ENCODE data around the gene RFWD3.

Gene RFWD3, protein sequence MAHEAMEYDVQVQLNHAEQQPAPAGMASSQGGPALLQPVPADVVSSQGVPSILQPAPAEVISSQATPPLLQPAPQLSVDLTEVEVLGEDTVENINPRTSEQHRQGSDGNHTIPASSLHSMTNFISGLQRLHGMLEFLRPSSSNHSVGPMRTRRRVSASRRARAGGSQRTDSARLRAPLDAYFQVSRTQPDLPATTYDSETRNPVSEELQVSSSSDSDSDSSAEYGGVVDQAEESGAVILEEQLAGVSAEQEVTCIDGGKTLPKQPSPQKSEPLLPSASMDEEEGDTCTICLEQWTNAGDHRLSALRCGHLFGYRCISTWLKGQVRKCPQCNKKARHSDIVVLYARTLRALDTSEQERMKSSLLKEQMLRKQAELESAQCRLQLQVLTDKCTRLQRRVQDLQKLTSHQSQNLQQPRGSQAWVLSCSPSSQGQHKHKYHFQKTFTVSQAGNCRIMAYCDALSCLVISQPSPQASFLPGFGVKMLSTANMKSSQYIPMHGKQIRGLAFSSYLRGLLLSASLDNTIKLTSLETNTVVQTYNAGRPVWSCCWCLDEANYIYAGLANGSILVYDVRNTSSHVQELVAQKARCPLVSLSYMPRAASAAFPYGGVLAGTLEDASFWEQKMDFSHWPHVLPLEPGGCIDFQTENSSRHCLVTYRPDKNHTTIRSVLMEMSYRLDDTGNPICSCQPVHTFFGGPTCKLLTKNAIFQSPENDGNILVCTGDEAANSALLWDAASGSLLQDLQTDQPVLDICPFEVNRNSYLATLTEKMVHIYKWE

DNA sequence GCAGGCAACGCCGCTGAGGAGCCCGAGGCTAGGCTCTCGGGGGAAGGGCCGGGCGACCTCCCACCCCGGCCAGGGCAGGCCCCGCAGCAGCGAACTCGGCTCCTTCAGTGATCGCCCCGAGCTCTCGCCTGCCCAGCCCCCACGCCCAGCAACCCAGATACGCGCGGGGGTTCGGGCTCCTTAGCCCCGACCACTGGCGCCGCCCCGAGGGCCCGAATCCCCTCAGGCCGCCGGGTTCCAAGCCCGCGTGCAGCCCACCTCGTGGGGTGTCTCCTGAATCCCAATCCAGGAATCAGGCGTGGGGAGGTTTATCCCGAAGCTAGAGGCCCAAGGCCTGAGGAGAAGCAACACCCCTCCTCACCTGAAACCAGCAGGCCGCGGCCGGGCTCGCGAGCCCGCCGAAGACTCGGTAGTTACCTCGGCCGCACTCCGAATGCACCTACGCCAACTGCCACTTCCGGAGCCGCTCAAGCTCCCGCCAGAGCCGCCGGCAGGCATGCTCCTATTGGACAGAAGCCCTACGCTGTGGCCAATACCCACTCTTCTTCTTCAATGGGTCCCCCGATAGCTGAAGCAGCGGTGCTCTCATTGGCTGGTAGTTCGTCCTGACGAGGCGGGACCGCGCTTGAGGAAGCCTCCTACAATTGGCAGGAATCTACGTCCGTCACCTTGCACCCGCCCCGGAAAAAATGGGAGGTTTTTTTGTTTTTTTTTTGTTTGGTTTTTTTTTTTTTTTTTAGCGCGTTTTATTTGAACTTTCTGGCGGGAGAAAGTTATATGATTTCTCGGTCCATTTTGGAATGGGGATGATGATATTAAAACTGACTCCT, at the start of gene RFWD3:
Gene RFWD3 (minus strand): TSS at position 453 of the 830 bp plus-strand sequence. CDS start 5,428 bp downstream, outside the sequence.
- Mint-ChIP-seq H3K4me3 (peak within 1 kb of the TSS; percentile 93), H3K36me3 (ENCODE audit: low read depth) (peaks cover 26% of the 10 kb centered on the region), H3K9me3 (peaks cover 3% of the 10 kb centered on the region), H3K27me3 (ENCODE audit: low read depth) (no peaks in the 10 kb centered on the region), H3K27ac (peak within 1 kb of the TSS; percentile 94), H3K4me1 (ENCODE audit: low read depth) (peaks cover 31% of the 10 kb centered on the region)

DNA sequence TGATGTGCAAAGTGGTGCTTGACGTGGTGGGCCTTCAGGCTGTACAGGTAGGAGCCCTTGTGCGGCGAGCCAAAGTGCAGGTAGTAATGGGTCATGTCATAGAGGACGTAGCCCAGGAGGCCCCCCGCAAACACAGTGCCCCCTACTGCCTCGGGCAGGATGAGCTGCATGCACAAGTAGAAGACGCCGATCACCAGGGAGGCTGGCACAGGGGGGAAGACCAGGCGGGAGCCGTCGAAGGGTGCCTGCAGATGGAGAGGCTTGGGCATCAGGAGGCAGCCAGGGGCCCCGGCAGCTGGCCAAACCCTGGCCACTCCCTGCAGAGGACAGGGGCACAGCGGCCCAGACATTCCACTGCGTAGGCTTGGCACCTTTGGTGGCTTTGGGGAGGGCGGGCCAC, 49.7 kb upstream of the RFWD3 start:
- peaks cover 1% of the 10 kb centered on the region for H3K4me1 Mint-ChIP-seq (ENCODE audit: low read depth)
- H3K27ac Mint-ChIP-seq = no peak overlapping the region
- H3K4me3 Mint-ChIP-seq = no peak overlapping the region
- H3K27me3 Mint-ChIP-seq (ENCODE audit: low read depth) = no peaks in the 10 kb centered on the region
- no peaks in the 10 kb centered on the region for H3K9me3 Mint-ChIP-seq
- no peaks in the 10 kb centered on the region for H3K36me3 Mint-ChIP-seq (ENCODE audit: low read depth)

DNA sequence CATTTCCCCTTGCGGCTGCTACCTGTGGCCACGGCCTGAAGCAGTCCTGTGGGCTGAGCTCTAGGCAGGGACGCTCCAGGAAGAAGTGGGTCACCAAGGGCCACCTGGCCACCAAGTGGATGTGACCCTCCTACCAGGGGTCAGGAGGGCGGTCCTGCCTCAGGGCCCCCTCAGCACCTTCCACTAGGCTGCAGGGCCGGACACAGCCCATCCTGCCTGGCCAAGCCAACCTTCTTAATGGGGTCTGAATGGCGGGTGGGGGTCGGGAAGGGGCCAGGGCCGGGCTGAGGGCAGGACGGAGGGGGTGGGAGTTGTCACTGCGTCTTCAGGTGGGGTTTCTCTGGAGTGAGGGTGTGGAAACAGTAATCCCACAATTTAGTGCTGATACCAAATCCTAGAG, 47.2 kb upstream of the RFWD3 start:
- Mint-ChIP-seq H3K9me3 (no peaks in the 10 kb centered on the region), H3K4me3 (no peak overlapping the region), H3K27ac (no peak overlapping the region), H3K36me3 (ENCODE audit: low read depth) (no peaks in the 10 kb centered on the region), H3K4me1 (ENCODE audit: low read depth) (peaks cover 6% of the 10 kb centered on the region), H3K27me3 (ENCODE audit: low read depth) (no peaks in the 10 kb centered on the region)

DNA sequence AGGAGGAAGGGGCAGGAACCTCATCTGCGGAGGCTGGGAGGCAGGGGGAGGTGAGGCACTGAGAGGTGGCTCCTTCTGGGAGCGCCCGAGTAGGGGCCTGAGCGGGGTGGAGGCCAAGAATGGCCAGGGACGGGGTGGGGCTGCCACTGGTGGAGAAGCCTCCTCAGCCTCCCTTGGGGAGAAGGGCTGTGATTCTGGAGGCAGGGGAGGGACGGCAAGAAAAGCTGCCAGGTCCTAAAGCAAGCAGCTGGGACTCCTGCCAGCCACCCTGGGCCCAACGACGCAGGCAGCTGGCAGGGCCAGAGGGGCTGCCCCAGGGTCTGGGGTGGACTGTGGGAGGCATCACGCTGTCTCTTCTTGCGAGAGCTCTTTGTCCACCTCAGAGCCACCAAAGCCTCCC, 46.6 kb upstream of the RFWD3 start:
- H3K4me1 Mint-ChIP-seq (ENCODE audit: low read depth) = peaks cover 6% of the 10 kb centered on the region
- H3K4me3 Mint-ChIP-seq = no peak overlapping the region
- H3K9me3 Mint-ChIP-seq = no peaks in the 10 kb centered on the region
- no peak overlapping the region for H3K27ac Mint-ChIP-seq
- H3K27me3 Mint-ChIP-seq (ENCODE audit: low read depth) = no peaks in the 10 kb centered on the region
- no peaks in the 10 kb centered on the region for H3K36me3 Mint-ChIP-seq (ENCODE audit: low read depth)

DNA sequence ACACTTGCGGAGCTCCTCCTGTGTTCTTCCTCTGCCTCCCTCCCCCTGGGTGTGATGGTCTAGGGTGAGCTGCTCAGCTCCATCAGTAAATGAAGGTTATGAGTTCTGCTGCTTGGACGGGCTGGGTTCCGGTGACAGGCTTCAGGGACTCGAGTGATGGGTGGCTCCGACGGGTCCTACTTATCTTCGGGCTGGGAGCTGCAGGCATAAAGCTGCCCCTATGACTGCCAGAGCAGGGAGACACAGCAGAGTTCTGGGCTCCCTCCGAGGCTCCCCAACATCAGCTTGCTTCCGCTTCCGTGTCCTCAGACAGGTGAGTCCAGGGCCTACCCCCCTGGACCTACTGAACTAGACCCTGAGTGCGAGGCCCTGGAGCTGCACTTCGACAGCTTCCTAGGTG, 45.3 kb upstream of the RFWD3 start:
- H3K36me3 Mint-ChIP-seq (ENCODE audit: low read depth) = no peaks in the 10 kb centered on the region
- H3K4me3 Mint-ChIP-seq = no peak overlapping the region
- peaks cover 6% of the 10 kb centered on the region for H3K4me1 Mint-ChIP-seq (ENCODE audit: low read depth)
- no peaks in the 10 kb centered on the region for H3K27me3 Mint-ChIP-seq (ENCODE audit: low read depth)
- no peak overlapping the region for H3K27ac Mint-ChIP-seq
- H3K9me3 Mint-ChIP-seq = no peaks in the 10 kb centered on the region

DNA sequence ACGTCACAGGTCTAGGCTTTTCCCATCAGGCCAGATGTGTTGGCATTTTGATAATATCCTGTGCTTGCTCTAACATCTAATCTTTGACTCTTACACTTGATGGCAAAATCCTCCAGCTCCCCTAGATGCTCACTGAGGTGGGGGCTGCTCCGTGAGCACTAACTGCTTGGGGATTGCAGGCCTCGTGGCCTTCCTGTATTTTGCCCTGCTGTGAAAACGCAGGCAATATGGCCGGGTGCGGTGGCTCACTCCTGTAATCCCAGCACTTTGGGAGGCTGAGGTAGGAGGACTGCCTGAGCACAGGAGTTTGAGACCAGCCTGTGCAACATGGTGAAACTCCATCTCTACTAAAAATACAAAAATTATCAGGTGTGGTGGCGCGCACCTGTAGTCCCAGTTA, 43.7 kb upstream of the RFWD3 start:
- no peaks in the 10 kb centered on the region for H3K36me3 Mint-ChIP-seq (ENCODE audit: low read depth)

DNA sequence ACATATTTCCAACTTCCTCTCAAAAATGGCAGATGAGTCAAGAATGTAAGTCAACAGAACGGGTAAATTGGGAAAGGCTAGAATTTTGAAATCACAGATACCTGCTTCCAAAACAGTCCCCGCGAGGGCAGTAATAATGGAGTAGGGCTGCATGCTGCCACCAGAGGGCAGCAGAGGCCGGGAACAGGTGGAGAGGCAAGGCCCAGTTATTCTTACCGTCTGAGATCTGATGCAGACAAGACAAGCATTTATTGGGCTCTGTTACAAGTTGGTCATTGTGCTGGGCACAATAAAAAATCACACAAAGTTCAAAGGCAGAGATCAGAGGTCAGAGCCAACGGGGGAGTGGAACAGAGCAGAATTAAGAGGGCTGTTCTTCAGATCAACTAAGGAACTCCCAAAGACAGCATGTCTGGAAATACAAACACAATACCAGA, 42.8 kb upstream of the RFWD3 start:
- H3K4me1 Mint-ChIP-seq (ENCODE audit: low read depth) = peaks cover 12% of the 10 kb centered on the region
- no peaks in the 10 kb centered on the region for H3K27me3 Mint-ChIP-seq (ENCODE audit: low read depth)
- no peaks in the 10 kb centered on the region for H3K36me3 Mint-ChIP-seq (ENCODE audit: low read depth)
- no peaks in the 10 kb centered on the region for H3K9me3 Mint-ChIP-seq
- no peak overlapping the region for H3K27ac Mint-ChIP-seq
- H3K4me3 Mint-ChIP-seq = no peak overlapping the region

More for the DNA sequence above, 43.7 kb upstream of the RFWD3 start:
- no peak overlapping the region for H3K4me3 Mint-ChIP-seq
- H3K4me1 Mint-ChIP-seq (ENCODE audit: low read depth) = peaks cover 8% of the 10 kb centered on the region
- no peak overlapping the region for H3K27ac Mint-ChIP-seq
- no peaks in the 10 kb centered on the region for H3K27me3 Mint-ChIP-seq (ENCODE audit: low read depth)
- no peaks in the 10 kb centered on the region for H3K9me3 Mint-ChIP-seq

DNA sequence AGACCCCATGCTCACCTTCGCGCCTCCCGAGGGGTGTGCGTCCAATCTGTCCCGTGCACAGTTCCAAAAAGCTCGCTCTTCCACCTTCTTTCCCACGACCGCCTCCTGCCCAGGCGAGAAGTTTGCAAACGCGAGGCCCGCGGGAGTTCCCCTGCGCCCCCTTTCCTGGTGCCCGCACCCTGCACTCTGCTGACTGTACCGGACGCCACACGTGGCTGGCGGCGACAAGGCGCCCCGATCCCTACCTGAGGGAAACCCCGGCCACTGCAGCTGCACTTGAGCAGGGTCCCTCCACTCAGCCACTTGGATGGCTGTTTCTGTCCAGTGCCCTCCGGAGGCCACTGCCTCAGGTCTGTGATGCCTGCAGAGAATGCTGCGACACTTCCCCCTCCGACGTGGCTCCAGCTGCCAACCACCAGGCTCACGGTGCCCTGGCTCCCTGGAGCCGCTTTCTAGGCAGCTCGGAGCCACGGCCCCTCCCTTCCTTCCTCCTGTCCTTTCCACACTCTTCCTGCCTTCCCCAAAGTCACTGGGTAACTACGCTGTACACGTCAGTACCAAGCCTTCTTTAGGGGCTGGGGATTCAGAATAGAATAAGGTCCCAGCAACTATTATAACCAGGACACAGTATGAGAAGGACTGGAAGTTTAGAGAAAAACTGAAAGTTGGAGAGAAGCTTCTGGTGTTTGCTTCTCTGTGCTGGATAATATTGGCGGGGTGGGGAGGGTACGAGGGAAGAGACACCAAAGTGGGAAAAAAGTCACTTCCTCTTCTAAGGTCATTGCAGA, 34.0 kb upstream of the RFWD3 start, which contains the start of gene MLKL:
Gene MLKL (minus strand): TSS at position 425 of the 788 bp plus-strand sequence. CDS start 5,105 bp downstream, outside the sequence.
- H3K27me3 Mint-ChIP-seq (ENCODE audit: low read depth) = no peaks in the 10 kb centered on the region
- H3K9me3 Mint-ChIP-seq = no peaks in the 10 kb centered on the region
- H3K27ac Mint-ChIP-seq = peak within 1 kb of the TSS; percentile 97
- peaks cover 52% of the 10 kb centered on the region for H3K4me1 Mint-ChIP-seq (ENCODE audit: low read depth)
- H3K36me3 Mint-ChIP-seq (ENCODE audit: low read depth) = peaks cover 16% of the 10 kb centered on the region
- peak within 1 kb of the TSS; percentile 97 for H3K4me3 Mint-ChIP-seq

DNA sequence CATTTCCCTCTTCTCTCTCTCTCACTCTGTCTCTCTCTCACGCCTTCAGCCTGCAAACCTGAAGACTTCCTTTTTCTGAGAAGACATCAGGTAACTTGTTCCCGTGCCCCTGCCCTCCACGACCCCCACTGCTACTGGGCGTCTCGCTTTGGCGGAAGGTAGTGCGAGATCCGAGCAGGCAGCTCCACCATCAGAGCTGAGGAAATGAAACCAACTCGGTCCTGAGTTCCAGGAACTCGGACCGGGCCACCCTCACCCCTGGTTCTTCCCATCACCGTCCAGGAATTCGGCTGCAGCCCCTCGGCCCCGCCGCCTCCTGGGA, 33.4 kb upstream of the RFWD3 start:
- Mint-ChIP-seq H3K27me3 (ENCODE audit: low read depth) (no peaks in the 10 kb centered on the region), H3K9me3 (no peaks in the 10 kb centered on the region), H3K27ac (peak overlapping the region; percentile 97), H3K36me3 (ENCODE audit: low read depth) (peaks cover 22% of the 10 kb centered on the region), H3K4me1 (ENCODE audit: low read depth) (peaks cover 55% of the 10 kb centered on the region), H3K4me3 (peak overlapping the region; percentile 97)

DNA sequence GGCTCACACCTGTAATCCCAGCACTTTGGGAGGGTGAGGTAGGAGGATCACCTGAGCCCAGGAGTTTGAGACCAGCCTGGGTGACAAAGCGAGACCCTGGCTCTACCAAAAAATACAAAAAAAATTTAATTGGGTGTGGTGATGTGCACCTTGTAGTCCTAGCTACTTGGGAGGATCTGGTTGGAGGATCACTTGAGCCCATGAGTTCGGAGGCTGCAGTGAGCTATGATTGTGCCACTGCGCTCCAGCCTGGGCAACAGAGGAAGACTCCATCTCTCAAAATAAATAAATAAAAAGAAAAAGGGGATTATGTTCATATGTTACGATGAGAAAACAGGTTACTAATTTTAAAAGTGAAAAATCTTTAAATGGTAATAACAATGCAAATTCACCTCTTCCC, 33.0 kb upstream of the RFWD3 start:
- H3K4me1 Mint-ChIP-seq (ENCODE audit: low read depth) = peaks cover 52% of the 10 kb centered on the region
- H3K27me3 Mint-ChIP-seq (ENCODE audit: low read depth) = no peaks in the 10 kb centered on the region
- no peaks in the 10 kb centered on the region for H3K9me3 Mint-ChIP-seq

DNA sequence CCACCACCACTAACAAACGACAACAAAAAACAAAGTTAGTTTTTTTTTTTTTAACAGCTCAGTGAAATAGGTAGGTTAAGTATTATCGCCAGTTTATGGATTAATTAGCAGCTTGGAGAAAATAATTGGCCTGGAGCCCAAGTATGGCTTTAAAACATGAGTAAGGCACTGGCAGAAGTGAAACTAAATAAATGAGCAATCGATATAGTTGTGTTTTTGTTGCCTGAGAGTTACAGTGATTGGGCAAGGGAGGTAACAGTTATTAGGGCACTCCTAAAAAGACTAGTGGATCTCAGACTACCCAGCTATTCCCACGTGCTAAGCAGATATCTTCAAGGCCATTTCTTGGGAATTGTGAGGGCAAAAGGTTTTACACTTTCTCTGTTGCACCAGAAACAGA, 31.5 kb upstream of the RFWD3 start:
- Mint-ChIP-seq H3K4me3 (peak overlapping the region; percentile 80), H3K9me3 (no peaks in the 10 kb centered on the region), H3K27me3 (ENCODE audit: low read depth) (no peaks in the 10 kb centered on the region), H3K36me3 (ENCODE audit: low read depth) (peaks cover 27% of the 10 kb centered on the region), H3K4me1 (ENCODE audit: low read depth) (peaks cover 55% of the 10 kb centered on the region), H3K27ac (peak overlapping the region; percentile 57)

More for the DNA sequence above, 33.0 kb upstream of the RFWD3 start:
- Mint-ChIP-seq H3K36me3 (ENCODE audit: low read depth) (peaks cover 22% of the 10 kb centered on the region), H3K27ac (peak overlapping the region; percentile 67), H3K4me3 (peak overlapping the region; percentile 80)

DNA sequence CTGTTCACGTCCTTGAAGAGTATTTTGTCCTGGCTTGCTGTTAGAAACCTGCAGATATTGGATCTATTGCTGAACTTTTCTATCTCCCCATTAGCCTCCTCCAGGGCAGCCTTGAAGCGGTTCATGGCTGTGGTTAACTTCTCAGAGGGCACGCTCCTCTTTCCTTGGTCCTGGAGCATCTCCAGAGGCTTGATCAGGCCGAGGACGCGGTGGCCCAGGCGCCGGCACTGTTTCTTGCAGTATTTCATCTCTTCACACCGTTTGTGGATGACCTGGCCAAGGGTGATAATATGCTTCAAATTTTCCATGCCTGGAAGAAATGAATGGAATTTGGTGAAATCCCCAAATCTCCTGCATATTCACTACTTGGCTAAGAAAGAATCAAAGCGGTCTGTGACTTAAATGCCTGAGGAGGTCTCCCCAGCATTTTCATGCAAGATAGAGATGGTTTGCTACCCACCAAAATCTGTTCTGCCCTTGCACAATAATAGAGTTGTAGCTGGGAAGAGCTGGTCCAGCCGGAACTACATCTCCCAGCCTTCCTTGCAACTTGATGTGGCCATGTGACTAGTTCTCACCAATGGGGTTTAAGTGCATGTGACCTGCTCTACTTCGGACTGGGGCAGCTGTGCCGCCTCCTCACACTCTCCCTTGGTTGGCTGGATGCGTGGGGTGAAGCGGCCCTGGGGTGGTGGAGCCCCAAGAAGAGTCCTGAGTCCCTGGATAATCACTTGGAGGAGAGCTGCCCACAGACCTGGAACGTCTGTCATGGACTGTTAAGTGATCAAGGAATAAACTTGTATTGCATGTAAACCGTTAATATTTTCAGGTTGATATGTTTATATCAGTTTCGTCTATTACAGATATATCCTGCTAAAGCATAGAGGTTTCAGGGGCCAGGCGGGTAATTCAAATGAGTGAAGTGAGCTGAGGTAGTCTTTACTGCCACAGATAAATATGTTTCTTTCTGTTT, 29.1 kb upstream of the RFWD3 start:
- Mint-ChIP-seq H3K27me3 (ENCODE audit: low read depth) (no peaks in the 10 kb centered on the region), H3K27ac (peak overlapping the region; percentile 83), H3K9me3 (no peaks in the 10 kb centered on the region), H3K4me1 (ENCODE audit: low read depth) (peaks cover 43% of the 10 kb centered on the region), H3K4me3 (peak overlapping the region; percentile 85), H3K36me3 (ENCODE audit: low read depth) (peaks cover 42% of the 10 kb centered on the region)
